A673 (cell line): Measurements from ENCODE around the gene MAP3K8.

ENCODE experiments used
- EZH2 ChIP-seq: fragments of 200-600 bp; sonication (generic); IDR thresholded peaks from 2 replicates; pipeline ENCODE4 v1.6.1; 2017; ENCODE audit warnings: borderline replicate concordance, low read depth, mild to moderate bottlenecking, mixed read lengths, antibody characterized with exemption, low read length; ENCODE audit not compliant: poor library complexity, severe bottlenecking
- TF ChIP-seq, protein P1 (sequence below): fragments of 300-800, 200-600 bp; sonication (generic); conservative IDR thresholded peaks from 2 replicates; pipeline ENCODE4 v1.5.1; 2017; ENCODE audit warnings: low read depth, mild to moderate bottlenecking, antibody characterized with exemption, low read length, moderate library complexity, mixed read lengths

DNA sequence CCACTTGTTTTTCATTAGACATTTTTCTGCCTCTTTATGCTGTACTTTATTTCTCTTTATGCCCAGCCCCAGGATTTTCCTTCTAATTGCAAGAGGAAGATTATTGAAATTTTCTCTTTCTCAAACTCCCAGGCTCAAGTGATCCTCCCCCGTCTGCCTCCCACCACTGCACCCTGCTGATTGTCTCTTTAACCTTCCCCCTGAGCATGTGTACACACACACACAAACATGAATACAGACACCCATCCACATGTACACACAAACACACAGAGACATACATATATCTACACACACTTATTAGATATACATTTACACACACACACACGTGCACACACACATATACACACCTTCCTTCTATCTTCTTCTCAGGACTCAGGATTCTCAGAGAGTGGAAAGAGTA lies 37.3 kb upstream of the MAP3K8 start:
- TF ChIP-seq, protein P1, sequence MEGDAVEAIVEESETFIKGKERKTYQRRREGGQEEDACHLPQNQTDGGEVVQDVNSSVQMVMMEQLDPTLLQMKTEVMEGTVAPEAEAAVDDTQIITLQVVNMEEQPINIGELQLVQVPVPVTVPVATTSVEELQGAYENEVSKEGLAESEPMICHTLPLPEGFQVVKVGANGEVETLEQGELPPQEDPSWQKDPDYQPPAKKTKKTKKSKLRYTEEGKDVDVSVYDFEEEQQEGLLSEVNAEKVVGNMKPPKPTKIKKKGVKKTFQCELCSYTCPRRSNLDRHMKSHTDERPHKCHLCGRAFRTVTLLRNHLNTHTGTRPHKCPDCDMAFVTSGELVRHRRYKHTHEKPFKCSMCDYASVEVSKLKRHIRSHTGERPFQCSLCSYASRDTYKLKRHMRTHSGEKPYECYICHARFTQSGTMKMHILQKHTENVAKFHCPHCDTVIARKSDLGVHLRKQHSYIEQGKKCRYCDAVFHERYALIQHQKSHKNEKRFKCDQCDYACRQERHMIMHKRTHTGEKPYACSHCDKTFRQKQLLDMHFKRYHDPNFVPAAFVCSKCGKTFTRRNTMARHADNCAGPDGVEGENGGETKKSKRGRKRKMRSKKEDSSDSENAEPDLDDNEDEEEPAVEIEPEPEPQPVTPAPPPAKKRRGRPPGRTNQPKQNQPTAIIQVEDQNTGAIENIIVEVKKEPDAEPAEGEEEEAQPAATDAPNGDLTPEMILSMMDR, result no peak
- no peak for TF ChIP-seq EZH2
